ENCODE data around the gene AHNAK2.
A peak's percentile ranks its signal among the peaks of the same experiment; 100 is the strongest.
"Not testable (repeated sequence)": the region's sequence is repeated elsewhere in the genome, so short reads cannot be mapped to it uniquely, and the experiment has no call there.

The AHNAK2 gene

GRCh38 chr14:104977681-104978653 is at the start of gene AHNAK2:
TSS of gene AHNAK2 (minus strand) at chr14:104978374. CDS start at chr14:104978237, 137 bp downstream.
- peak in 1 of 3 donors; percentile 53 for DNase-seq (ENCODE audit: low read depth in 2 of 3, low spot score in 1 of 3)

- not testable (repeated sequence) for DNase-seq (ENCODE audit: low read depth in 2 of 3, low spot score in 1 of 3)
These were observed 49.5 kb upstream of the AHNAK2 start for GRCh38 chr14:105027718-105028117.

GRCh38 chr14:105026802-105027563 is 48.8 kb upstream of the AHNAK2 start:
- DNase-seq (ENCODE audit: low read depth in 2 of 3, low spot score in 1 of 3), result no peak

DNA sequence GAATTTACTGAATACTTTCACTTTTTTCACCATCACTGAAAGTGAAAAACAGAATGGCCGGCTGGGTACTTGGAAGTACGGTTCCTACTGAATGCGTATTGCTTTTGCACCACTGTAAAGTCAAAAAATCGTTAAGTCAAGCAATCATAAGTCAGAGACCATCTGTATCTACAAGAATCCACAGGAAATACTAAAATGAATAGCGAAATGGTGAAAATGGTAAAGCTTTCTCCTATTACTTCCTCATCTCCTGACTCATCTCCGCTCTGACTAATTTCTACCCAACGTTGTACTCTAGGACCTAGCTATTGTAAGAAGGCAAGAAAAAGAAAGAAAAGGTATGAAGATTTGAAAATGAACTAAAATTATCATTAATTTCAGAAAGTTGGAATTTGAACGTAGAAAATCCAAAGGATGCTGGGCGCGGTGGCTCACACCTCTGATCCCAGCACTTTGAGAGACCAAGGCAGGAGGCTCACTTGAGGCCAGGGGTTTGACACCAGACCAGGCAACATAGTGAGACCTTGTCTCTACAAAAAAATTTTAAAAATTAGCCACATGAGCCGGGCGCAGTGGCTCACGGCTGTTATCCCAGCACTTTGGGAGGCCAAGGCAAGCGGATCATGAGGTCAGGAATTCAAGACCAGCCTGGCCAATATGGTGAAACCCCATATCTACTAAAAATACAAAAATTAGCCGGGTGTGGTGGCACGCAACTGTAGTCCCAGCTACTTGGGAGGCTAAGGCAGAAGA is 48.0 kb upstream of the AHNAK2 start:
- no peak for DNase-seq (ENCODE audit: low read depth in 2 of 3, low spot score in 1 of 3)

GRCh38 chr14:105025429-105025828 is 47.3 kb upstream of the AHNAK2 start:
- no peak for DNase-seq (ENCODE audit: low read depth in 2 of 3, low spot score in 1 of 3)

DNA sequence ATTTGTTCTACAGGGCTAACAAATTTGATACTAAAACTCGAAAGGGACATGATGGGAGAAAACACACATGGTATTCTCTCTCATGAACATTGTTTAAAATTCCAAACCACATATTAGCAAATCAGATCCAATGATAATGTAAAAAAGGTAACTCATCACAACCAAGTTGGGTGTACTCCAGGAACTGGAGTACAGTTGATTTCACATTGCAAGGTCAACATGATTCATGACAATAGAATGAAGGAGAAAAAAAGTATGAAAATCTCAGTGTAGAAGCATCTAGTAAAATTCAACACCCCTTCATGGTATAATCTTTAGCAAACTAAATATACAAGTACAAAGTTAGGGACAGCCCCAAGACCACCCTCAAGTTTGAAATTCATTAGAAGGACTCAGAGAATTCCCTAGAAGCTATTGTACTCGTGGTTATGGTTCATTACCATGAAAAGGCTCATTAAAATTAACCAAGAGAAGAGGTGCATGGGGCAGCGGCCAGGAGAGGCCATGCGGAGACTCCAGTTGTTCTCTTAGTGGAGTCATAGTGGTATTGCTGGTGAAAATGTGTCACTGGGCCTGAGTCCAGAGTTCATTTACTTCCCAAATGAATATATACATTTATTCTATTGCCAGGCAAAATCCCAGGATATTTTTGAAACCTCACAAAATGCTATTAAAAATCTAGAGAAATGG is 45.8 kb upstream of the AHNAK2 start:
- no peak for DNase-seq (ENCODE audit: low read depth in 2 of 3, low spot score in 1 of 3)

DNA sequence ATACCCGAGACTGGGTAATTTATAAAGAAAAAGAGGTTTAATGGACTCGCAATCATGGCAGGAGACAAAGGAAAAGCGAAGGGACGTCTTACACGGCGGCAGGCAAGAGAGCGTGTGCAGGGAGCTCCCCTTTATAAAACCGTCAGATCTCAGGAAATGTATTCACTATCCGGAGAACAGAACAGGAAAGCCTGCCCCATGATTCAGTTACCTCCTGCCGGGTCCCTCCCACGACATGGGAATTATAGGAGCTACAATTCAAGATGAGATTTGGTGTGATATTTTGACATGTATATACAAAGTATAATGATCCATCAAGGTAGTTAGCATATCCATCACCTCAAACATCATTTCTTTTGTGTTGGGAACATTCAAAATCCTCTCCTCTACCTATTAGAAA is 45.0 kb upstream of the AHNAK2 start:
- DNase-seq (ENCODE audit: low read depth in 2 of 3, low spot score in 1 of 3), result no peak

- DNase-seq (ENCODE audit: low read depth in 2 of 3, low spot score in 1 of 3), result no peak
These were observed 44.1 kb upstream of the AHNAK2 start for GRCh38 chr14:105022276-105022670.

GRCh38 chr14:105021656-105022275 is 43.6 kb upstream of the AHNAK2 start:
- DNase-seq (ENCODE audit: low read depth in 2 of 3, low spot score in 1 of 3), result peak in 2 of 3 donors; percentile 25 to 44

DNA sequence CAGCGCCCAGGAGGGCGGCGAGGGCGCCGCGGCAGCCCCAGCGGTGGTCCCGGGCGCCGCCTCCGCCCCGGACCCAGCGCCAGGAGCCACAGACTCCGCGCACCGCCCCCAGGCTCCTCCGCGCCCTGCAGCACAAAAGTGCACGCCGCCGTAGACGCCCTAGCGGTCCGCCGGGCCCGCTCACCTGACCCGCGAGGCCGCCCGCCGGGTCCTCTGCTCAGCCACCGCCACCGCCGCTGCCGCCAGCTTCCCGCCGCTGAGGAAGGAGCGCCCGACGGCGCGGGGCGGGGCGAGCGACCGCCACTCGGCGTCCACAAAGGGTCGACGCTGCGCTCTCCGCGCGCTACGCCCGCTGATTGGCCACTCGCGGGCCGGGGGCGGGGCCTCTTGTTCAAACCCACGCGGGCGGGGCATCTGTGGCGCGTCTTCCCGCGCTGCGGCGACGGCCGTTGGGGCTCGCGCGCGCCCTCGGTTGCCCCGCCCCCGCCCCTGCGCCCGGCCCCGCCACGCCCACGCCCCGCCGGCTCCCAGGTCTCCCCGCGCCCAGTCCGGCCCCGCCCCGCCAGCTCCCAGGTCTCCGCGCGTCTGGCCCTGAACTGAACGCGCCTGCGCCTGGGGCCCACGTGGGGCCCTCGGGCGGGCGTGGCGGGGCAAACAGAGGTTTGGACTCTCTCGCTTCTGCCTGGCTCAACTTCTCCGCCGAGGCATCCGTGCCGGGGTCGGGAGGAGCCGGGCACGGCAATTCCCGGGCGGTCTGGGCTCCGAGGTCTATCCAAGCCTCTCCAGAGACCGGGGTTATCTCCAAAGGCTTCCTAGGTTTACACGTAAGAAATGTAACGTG is 42.9 kb upstream of the AHNAK2 start, which contains the start of gene CDCA4:
Gene CDCA4, minus strand, starts transcription at position 269 of the 841 bp plus-strand sequence. CDS start 9,154 bp downstream, outside the sequence.
- peak; percentile 94 to 99 (median 96) for DNase-seq (ENCODE audit: low read depth in 2 of 3, low spot score in 1 of 3)

GRCh38 chr14:105019861-105020814 is 42.0 kb upstream of the AHNAK2 start:
- DNase-seq (ENCODE audit: low read depth in 2 of 3, low spot score in 1 of 3), result peak in 2 of 3 donors; percentile 34 to 35

GRCh38 chr14:105018414-105018813 is 40.2 kb upstream of the AHNAK2 start:
- DNase-seq (ENCODE audit: low read depth in 2 of 3, low spot score in 1 of 3), result no peak

- DNase-seq (ENCODE audit: low read depth in 2 of 3, low spot score in 1 of 3), result no peak
These were observed 37.7 kb upstream of the AHNAK2 start for GRCh38 chr14:105015905-105016304.

DNA sequence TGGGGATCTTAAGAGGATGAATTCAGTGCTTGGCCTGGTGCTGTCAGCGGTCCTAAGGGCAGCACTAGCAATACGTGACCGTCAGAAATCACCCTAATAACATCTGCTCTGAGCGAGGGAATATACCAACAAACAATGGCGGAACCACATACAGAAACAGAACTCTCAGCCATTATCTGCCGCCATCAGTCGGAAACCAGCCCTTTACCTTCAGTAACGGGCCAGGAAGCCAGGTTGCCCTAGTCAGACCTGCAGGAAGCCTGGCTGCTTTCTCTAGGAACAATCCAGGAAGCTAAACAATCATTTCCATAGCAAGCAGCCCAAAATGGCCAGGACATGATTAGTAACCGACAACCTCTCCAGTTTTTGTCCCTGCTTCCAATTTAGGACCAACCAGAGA is 37.1 kb upstream of the AHNAK2 start:
- no peak for DNase-seq (ENCODE audit: low read depth in 2 of 3, low spot score in 1 of 3)

DNA sequence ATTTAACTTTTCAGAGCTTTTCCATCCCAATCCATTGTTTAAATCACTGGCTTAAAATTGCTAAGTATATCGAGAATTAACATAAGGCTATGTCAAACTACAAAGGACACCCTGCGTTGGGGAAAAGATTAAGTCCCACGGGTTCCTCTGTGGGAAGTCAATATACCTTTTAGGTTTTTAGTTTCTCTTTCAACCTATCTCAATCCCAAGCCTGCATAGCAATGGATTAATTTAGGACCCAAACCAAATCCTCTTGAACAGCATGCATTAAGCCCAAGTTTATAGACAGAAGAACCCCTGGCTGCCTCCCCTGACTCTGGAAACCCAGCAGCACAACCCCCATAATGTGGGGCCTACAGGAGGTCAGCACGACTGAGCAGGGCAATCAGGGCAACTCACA is 36.5 kb upstream of the AHNAK2 start:
- no peak for DNase-seq (ENCODE audit: low read depth in 2 of 3, low spot score in 1 of 3)

GRCh38 chr14:105014032-105014431 is 35.9 kb upstream of the AHNAK2 start:
- DNase-seq (ENCODE audit: low read depth in 2 of 3, low spot score in 1 of 3), result no peak

DNA sequence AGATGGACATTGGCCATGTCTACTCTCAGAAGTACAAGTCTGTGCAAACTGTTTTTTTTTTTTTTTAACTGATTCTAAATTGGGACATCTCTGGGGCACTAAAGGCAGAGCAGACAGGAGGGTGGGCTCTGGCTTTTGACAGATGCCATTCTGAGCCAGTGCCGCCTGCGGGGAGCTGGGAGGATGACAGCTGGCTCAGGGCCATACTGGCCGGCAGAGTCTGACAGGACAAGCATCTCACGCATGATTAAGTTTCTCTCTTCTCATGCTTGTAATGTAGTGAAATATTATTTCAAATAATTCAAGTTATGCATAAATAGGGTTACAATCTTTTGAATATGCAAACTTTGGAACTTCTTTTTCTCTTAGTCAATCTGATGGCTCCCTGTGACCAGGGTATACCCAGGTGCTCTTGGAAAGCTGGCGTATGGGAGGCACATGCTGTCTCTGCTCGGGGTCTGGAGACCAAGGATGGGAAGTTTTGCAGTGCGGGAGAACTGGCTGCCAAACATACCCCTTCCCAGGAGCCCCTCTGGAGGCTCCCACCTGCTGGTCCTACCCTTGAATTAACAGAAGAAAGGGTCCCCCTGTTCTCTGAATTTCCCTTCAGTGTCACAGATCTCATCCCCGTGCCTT is 35.1 kb upstream of the AHNAK2 start:
- DNase-seq (ENCODE audit: low read depth in 2 of 3, low spot score in 1 of 3), result no peak
